ENCODE measurements around the gene CNGA3.
A peak's percentile ranks its signal among the peaks of the same experiment; 100 is the strongest.

CNGA3 gene

GRCh38 chr2:98327776-98328175 lies 18.5 kb upstream of the CNGA3 start:
- no peak overlapping the region for H3K23ac ChIP-seq (ENCODE audit: low read length in 2 of 2)
- no peak overlapping the region for H2AK5ac ChIP-seq (ENCODE audit: low read length, severe bottlenecking)
- H2BK15ac ChIP-seq (ENCODE audit: low read depth, poor library complexity, severe bottlenecking), result no peak overlapping the region
- H3K14ac ChIP-seq (ENCODE audit: low read length in 2 of 2), result no peak overlapping the region
- H2BK5ac ChIP-seq (ENCODE audit: low read depth, low read length, poor library complexity, severe bottlenecking), result no peak overlapping the region
- WGBS, result 95% methylated on average over 4 of the region's 4 CpGs
- no peaks in the 10 kb centered on the region for H3K36me3 ChIP-seq (ENCODE audit: control insufficient read depth in 1 of 2, insufficient read depth in 2 of 2, low read depth in 1 of 2, low read length in 2 of 2)
- H2AFZ ChIP-seq (ENCODE audit: low read depth, low read length), result no peak overlapping the region
- H3K27ac ChIP-seq (ENCODE audit: low read length, poor library complexity, severe bottlenecking), result no peak overlapping the region
- H4K8ac ChIP-seq (ENCODE audit: low read length), result no peak overlapping the region
- no peaks in the 10 kb centered on the region for H3K27me3 ChIP-seq (ENCODE audit: control insufficient read depth in 1 of 2, insufficient read depth in 1 of 2, low read length in 2 of 2)
- H3K4me3 ChIP-seq (ENCODE audit: insufficient read depth in 1 of 2, low read depth in 1 of 2, low read length in 2 of 2), result no peak overlapping the region
- no peak overlapping the region for H3K18ac ChIP-seq (ENCODE audit: low read depth in 1 of 2, low read length in 2 of 2)
- H3K4me2 ChIP-seq (ENCODE audit: low read length, poor library complexity, severe bottlenecking), result no peak overlapping the region
- H3K4ac ChIP-seq (ENCODE audit: low read depth in 1 of 2, low read length in 2 of 2), result no peak overlapping the region
- H3K79me1 ChIP-seq (replicated peaks; ENCODE audit: low read length, poor library complexity, severe bottlenecking), result no peaks in the 10 kb centered on the region
- DNase-seq, result no peak
- H3K4me1 ChIP-seq (ENCODE audit: control insufficient read depth, insufficient read depth, low read depth, low read length), result no peaks in the 10 kb centered on the region
- H3K9ac ChIP-seq (ENCODE audit: low read length), result no peak overlapping the region
- H4K91ac ChIP-seq (ENCODE audit: low read length), result no peak overlapping the region
- H2BK12ac ChIP-seq (ENCODE audit: low read length in 2 of 2), result no peak overlapping the region
- no peak overlapping the region for H2BK120ac ChIP-seq (ENCODE audit: low read depth, low read length)
- peaks cover 14% of the 10 kb centered on the region for H3K9me3 ChIP-seq (ENCODE audit: control insufficient read depth, low read length)

DNA sequence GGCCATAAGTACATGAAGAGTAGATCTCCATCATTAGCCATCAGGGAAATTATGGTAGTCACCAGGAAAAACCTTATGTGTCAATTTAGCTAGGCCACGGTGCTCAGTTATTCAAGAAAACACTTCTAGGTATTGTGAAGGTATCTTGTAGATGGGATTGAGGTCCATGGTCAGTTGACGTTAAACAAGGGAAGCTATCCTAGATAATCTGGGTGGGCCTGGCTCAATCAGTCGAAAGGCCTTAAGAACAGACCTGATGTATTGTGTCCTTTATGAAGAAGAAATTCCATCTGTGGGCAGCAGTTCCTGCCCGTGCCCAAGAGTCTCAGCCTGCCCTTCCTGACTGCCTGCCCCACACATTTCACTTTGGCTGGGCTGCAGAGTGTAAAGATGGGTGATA lies 16.7 kb upstream of the CNGA3 start:
- H3K4me1 ChIP-seq (ENCODE audit: control insufficient read depth, insufficient read depth, low read depth, low read length), result peaks cover 5% of the 10 kb centered on the region
- no peak overlapping the region for H2BK12ac ChIP-seq (ENCODE audit: low read length in 2 of 2)
- no peak overlapping the region for H3K4me2 ChIP-seq (ENCODE audit: low read length, poor library complexity, severe bottlenecking)
- no peak overlapping the region for H4K91ac ChIP-seq (ENCODE audit: low read length)
- no peaks in the 10 kb centered on the region for H3K36me3 ChIP-seq (ENCODE audit: control insufficient read depth in 1 of 2, insufficient read depth in 2 of 2, low read depth in 1 of 2, low read length in 2 of 2)
- H3K18ac ChIP-seq (ENCODE audit: low read depth in 1 of 2, low read length in 2 of 2), result no peak overlapping the region
- no peak overlapping the region for H4K8ac ChIP-seq (ENCODE audit: low read length)
- H2BK120ac ChIP-seq (ENCODE audit: low read depth, low read length), result no peak overlapping the region
- H3K27ac ChIP-seq (ENCODE audit: low read length, poor library complexity, severe bottlenecking), result no peak overlapping the region
- no peaks in the 10 kb centered on the region for H3K79me1 ChIP-seq (replicated peaks; ENCODE audit: low read length, poor library complexity, severe bottlenecking)
- peaks cover 5% of the 10 kb centered on the region for H3K9me3 ChIP-seq (ENCODE audit: control insufficient read depth, low read length)
- H3K23ac ChIP-seq (ENCODE audit: low read length in 2 of 2), result no peak overlapping the region
- H2AK5ac ChIP-seq (ENCODE audit: low read length, severe bottlenecking), result no peak overlapping the region
- H3K27me3 ChIP-seq (ENCODE audit: control insufficient read depth in 1 of 2, insufficient read depth in 1 of 2, low read length in 2 of 2), result no peaks in the 10 kb centered on the region
- no peak overlapping the region for H3K4ac ChIP-seq (ENCODE audit: low read depth in 1 of 2, low read length in 2 of 2)
- H3K14ac ChIP-seq (ENCODE audit: low read length in 2 of 2), result no peak overlapping the region
- WGBS, result 79% methylated on average over 4 of the region's 4 CpGs
- no peak overlapping the region for H2BK5ac ChIP-seq (ENCODE audit: low read depth, low read length, poor library complexity, severe bottlenecking)
- H3K4me3 ChIP-seq (ENCODE audit: insufficient read depth in 1 of 2, low read depth in 1 of 2, low read length in 2 of 2), result no peak overlapping the region
- DNase-seq, result no peak
- H2AFZ ChIP-seq (ENCODE audit: low read depth, low read length), result no peak overlapping the region
- no peak overlapping the region for H2BK15ac ChIP-seq (ENCODE audit: low read depth, poor library complexity, severe bottlenecking)
- no peak overlapping the region for H3K9ac ChIP-seq (ENCODE audit: low read length)

DNA sequence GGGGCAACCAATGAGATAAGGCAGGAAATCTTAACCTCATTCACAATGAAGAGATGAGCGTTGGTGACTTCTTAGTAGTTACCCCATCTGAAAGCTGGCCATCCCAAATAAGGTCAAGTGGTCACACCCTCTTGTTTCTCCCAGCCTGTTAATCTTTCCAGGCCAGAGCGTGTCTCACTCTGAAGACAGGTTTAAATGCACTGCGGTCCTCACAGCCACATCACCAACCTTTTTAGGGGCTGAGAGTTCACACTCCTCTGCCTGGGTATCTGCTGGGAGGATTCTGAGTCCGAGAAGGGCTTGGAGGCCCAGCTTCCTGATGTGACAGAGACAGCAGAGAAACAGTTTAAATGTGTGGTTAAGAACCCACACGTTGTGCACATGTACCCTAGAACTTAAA lies 13.3 kb upstream of the CNGA3 start:
- Histone ChIP-seq H2AFZ (ENCODE audit: low read depth, low read length) (no peak overlapping the region), H3K27me3 (ENCODE audit: control insufficient read depth in 1 of 2, insufficient read depth in 1 of 2, low read length in 2 of 2) (no peaks in the 10 kb centered on the region)

DNA sequence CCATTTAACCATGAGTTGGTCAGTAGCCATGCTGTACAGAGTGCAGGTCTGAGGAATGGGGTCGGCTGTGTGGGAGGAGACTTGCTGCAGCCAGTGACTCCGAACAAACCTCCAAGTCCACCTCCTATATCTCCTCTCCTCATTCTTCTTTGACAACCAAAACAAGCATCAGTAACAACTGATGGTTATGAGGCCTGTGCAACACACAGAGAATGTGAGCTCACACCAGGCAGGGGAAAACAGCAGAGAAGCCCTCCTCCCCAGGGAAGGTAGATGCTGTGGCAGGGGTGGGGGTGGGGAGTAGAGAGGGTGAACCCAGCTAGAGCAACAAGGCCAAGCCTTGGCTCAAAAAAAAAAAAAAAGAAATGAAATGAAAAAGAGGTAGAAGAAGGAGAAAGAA lies 12.3 kb upstream of the CNGA3 start:
- H3K23ac ChIP-seq (ENCODE audit: low read length in 2 of 2), result peak overlapping the region in 1 of 2 experiments; percentile 48
- no peak overlapping the region for H2BK5ac ChIP-seq (ENCODE audit: low read depth, low read length, poor library complexity, severe bottlenecking)
- peak overlapping the region; percentile 64 for H3K9ac ChIP-seq (ENCODE audit: low read length)
- WGBS, result 20% methylated on average over 1 of the region's 2 CpGs
- no peak overlapping the region for H2BK15ac ChIP-seq (ENCODE audit: low read depth, poor library complexity, severe bottlenecking)
- H2BK120ac ChIP-seq (ENCODE audit: low read depth, low read length), result no peak overlapping the region
- H3K4ac ChIP-seq (ENCODE audit: low read depth in 1 of 2, low read length in 2 of 2), result no peak overlapping the region
- H3K18ac ChIP-seq (ENCODE audit: low read depth in 1 of 2, low read length in 2 of 2), result peak overlapping the region in 1 of 2 experiments; percentile 28
- H3K27me3 ChIP-seq (ENCODE audit: control insufficient read depth in 1 of 2, insufficient read depth in 1 of 2, low read length in 2 of 2), result no peaks in the 10 kb centered on the region
- H2BK12ac ChIP-seq (ENCODE audit: low read length in 2 of 2), result peak overlapping the region in 1 of 2 experiments; percentile 51
- no peaks in the 10 kb centered on the region for H3K36me3 ChIP-seq (ENCODE audit: control insufficient read depth in 1 of 2, insufficient read depth in 2 of 2, low read depth in 1 of 2, low read length in 2 of 2)
- no peak overlapping the region for H2AFZ ChIP-seq (ENCODE audit: low read depth, low read length)
- peak overlapping the region in 1 of 2 experiments; percentile 50 for H3K4me3 ChIP-seq (ENCODE audit: insufficient read depth in 1 of 2, low read depth in 1 of 2, low read length in 2 of 2)
- no peak for DNase-seq
- H4K91ac ChIP-seq (ENCODE audit: low read length), result no peak overlapping the region
- H3K4me1 ChIP-seq (ENCODE audit: control insufficient read depth, insufficient read depth, low read depth, low read length), result peaks cover 6% of the 10 kb centered on the region
- H3K4me2 ChIP-seq (ENCODE audit: low read length, poor library complexity, severe bottlenecking), result no peak overlapping the region
- peak overlapping the region; percentile 9 for H3K27ac ChIP-seq (ENCODE audit: low read length, poor library complexity, severe bottlenecking)
- no peak overlapping the region for H4K8ac ChIP-seq (ENCODE audit: low read length)
- H3K9me3 ChIP-seq (ENCODE audit: control insufficient read depth, low read length), result no peaks in the 10 kb centered on the region
- H3K79me1 ChIP-seq (replicated peaks; ENCODE audit: low read length, poor library complexity, severe bottlenecking), result no peaks in the 10 kb centered on the region
- no peak overlapping the region for H2AK5ac ChIP-seq (ENCODE audit: low read length, severe bottlenecking)
- peak overlapping the region in 1 of 2 experiments; percentile 26 for H3K14ac ChIP-seq (ENCODE audit: low read length in 2 of 2)

More for the DNA sequence above, 13.3 kb upstream of the CNGA3 start:
- no peak overlapping the region for H3K9ac ChIP-seq (ENCODE audit: low read length)
- no peak overlapping the region for H3K27ac ChIP-seq (ENCODE audit: low read length, poor library complexity, severe bottlenecking)
- H3K4me1 ChIP-seq (ENCODE audit: control insufficient read depth, insufficient read depth, low read depth, low read length), result peaks cover 6% of the 10 kb centered on the region
- H3K4me2 ChIP-seq (ENCODE audit: low read length, poor library complexity, severe bottlenecking), result no peak overlapping the region
- no peak overlapping the region for H4K8ac ChIP-seq (ENCODE audit: low read length)
- H2BK12ac ChIP-seq (ENCODE audit: low read length in 2 of 2), result no peak overlapping the region
- H2AK5ac ChIP-seq (ENCODE audit: low read length, severe bottlenecking), result no peak overlapping the region
- no peak for DNase-seq
- WGBS, result 100% methylated on average over 2 of the region's 5 CpGs
- no peak overlapping the region for H2BK15ac ChIP-seq (ENCODE audit: low read depth, poor library complexity, severe bottlenecking)
- no peaks in the 10 kb centered on the region for H3K79me1 ChIP-seq (replicated peaks; ENCODE audit: low read length, poor library complexity, severe bottlenecking)
- no peak overlapping the region for H3K4me3 ChIP-seq (ENCODE audit: insufficient read depth in 1 of 2, low read depth in 1 of 2, low read length in 2 of 2)
- no peak overlapping the region for H3K14ac ChIP-seq (ENCODE audit: low read length in 2 of 2)
- H2BK5ac ChIP-seq (ENCODE audit: low read depth, low read length, poor library complexity, severe bottlenecking), result no peak overlapping the region
- no peak overlapping the region for H3K18ac ChIP-seq (ENCODE audit: low read depth in 1 of 2, low read length in 2 of 2)
- H4K91ac ChIP-seq (ENCODE audit: low read length), result no peak overlapping the region
- H2BK120ac ChIP-seq (ENCODE audit: low read depth, low read length), result no peak overlapping the region
- H3K36me3 ChIP-seq (ENCODE audit: control insufficient read depth in 1 of 2, insufficient read depth in 2 of 2, low read depth in 1 of 2, low read length in 2 of 2), result no peaks in the 10 kb centered on the region
- no peak overlapping the region for H3K23ac ChIP-seq (ENCODE audit: low read length in 2 of 2)
- peaks cover 2% of the 10 kb centered on the region for H3K9me3 ChIP-seq (ENCODE audit: control insufficient read depth, low read length)
- no peak overlapping the region for H3K4ac ChIP-seq (ENCODE audit: low read depth in 1 of 2, low read length in 2 of 2)
